Testis (tissue), 3 donors: Measurements from ENCODE around the gene MED8. TPM values are rescaled to one million over a fixed set of nuclear protein-coding genes. Genes with fewer than 3 reads are reported as not detected.

ENCODE experiments used
- DNase-seq: peaks from one replicate; pipeline ENCODE4 v3.0.0-alpha.2; 2019
- H3K27ac ChIP-seq, 2 donors: fragments of 200-600 bp; sonication (generic); one replicate each; pipeline ENCODE4 v1.5.1; 2019
- H3K27me3 ChIP-seq: fragments of 200-600 bp; sonication (generic); one replicate; pipeline ENCODE4 v1.5.1; 2019
- H3K36me3 ChIP-seq: fragments of 200-600 bp; sonication (generic); one replicate; pipeline ENCODE4 v1.5.1; 2017; ENCODE audit warnings: low read depth; ENCODE audit errors: missing control alignments
- H3K4me1 ChIP-seq: fragments of 200-600 bp; sonication (generic); one replicate; pipeline ENCODE4 v1.5.1; 2019
- H3K4me3 ChIP-seq, 2 donors: fragments of 200-600 bp; sonication (generic); one replicate each; pipeline ENCODE4 v1.5.1; 2017 to 2019
- H3K9me3 ChIP-seq: fragments of 200-600 bp; sonication (generic); one replicate; pipeline ENCODE4 v1.5.1; 2017
- CTCF ChIP-seq, 3 experiments: fragments of 450-650 bp in 2 of 3; fragments of 200-600 bp in 1 of 3; sonication (generic) in 1 of 3; IDR thresholded peaks; one replicate each; pipeline ENCODE4 v1.5.1; 2016 to 2019; ENCODE audit warnings: antibody characterized with exemption in 3 of 3, mild to moderate bottlenecking in 2 of 3, moderate library complexity in 1 of 3
- POLR2A ChIP-seq: fragments of 450-650 bp; IDR thresholded peaks from one replicate; pipeline ENCODE4 v1.6.1; 2017; ENCODE audit warnings: antibody characterized with exemption, mild to moderate bottlenecking, moderate library complexity
- WGBS, 2 donors: methylation state at CpG; one replicate each; pipeline ENCODE4 v1.1.5; 2018; 5-methylcytosine and 5-hydroxymethylcytosine counted together
- intact Hi-C: fragments of 100-400 bp; cut with DNase I; formaldehyde crosslinking; loops from one replicate; pipeline ENCODE4 v1.15.1; 2023; ENCODE audit warnings: low total_unique reads
- polyA plus RNA-seq: library from polyadenylated mRNA; stranded (reverse); fragments of 350-450 nt; fragmentation: Illumina TruSeq; extraction: RNeasy Lipid Tissue Mini Kit (QIAGEN cat#74804); gene quantifications from one replicate; pipeline ENCODE4 v1.2.3, GENCODE V29; 2014; ENCODE audit warnings: low read depth, low replicate concordance; ENCODE audit not compliant: insufficient read depth
- total RNA-seq, 2 donors: library from RNA; depleted of rRNA; stranded (reverse); fragments of >200 nt; gene quantifications; one replicate each; pipeline ENCODE4 v1.2.3, GENCODE V29; 2016

The MED8 gene
- total and polyA plus RNA-seq, 3 donors from 2014 or later, result 43.2 to 49.4 (median 46.5) TPM

- H3K9me3 ChIP-seq, result no peaks in the 10 kb centered on the region
- H3K4me1 ChIP-seq, result peaks cover 16% of the 10 kb centered on the region
- H3K4me3 ChIP-seq, result no peak overlapping the region
- TF ChIP-seq CTCF (IDR thresholded peaks at IDR 0.05), result no peak
- no peak for TF ChIP-seq POLR2A
- intact Hi-C loops, result no loop called here
- 36 to 45% methylated on average over 6 of the region's 6 CpGs for WGBS, 2 donors
- no peaks in the 10 kb centered on the region for H3K36me3 ChIP-seq
- peak overlapping the region; percentile 18 to 26 for H3K27ac ChIP-seq
- peak; percentile 45 for DNase-seq
- H3K27me3 ChIP-seq, result no peaks in the 10 kb centered on the region
Observed at GRCh38 chr1:43382027-43382779, 7.4 kb downstream of the MED8 start.

GRCh38 chr1:43381612-43382011 is 8.0 kb downstream of the MED8 start:
- Histone ChIP-seq H3K27ac (peak overlapping the region; percentile 4 to 26), H3K4me3 (no peak overlapping the region), H3K4me1 (peaks cover 16% of the 10 kb centered on the region), H3K27me3 (no peaks in the 10 kb centered on the region), H3K36me3 (no peaks in the 10 kb centered on the region), H3K9me3 (no peaks in the 10 kb centered on the region)
- intact Hi-C loops, result no loop called here
- no peak for TF ChIP-seq CTCF (IDR thresholded peaks at IDR 0.05)
- no peak for TF ChIP-seq POLR2A
- 51 to 70% methylated on average over 3 of the region's 3 CpGs for WGBS, 2 donors
- no peak for DNase-seq

- DNase-seq, result no peak
- H3K36me3 ChIP-seq, result no peaks in the 10 kb centered on the region
- H3K27me3 ChIP-seq, result no peaks in the 10 kb centered on the region
- 88 to 94% methylated on average over 1 of the region's 1 CpG for WGBS, 2 donors
- intact Hi-C loops, result no loop called here
- H3K4me3 ChIP-seq, result no peak overlapping the region
- H3K4me1 ChIP-seq, result peaks cover 16% of the 10 kb centered on the region
- no peak overlapping the region for H3K27ac ChIP-seq
- no peaks in the 10 kb centered on the region for H3K9me3 ChIP-seq
- no peak for TF ChIP-seq CTCF (IDR thresholded peaks at IDR 0.05)
- TF ChIP-seq POLR2A, result no peak
Observed at GRCh38 chr1:43379476-43379875, 10.1 kb downstream of the MED8 start.

GRCh38 chr1:43377831-43378230 is 11.8 kb downstream of the MED8 start:
- no peak for TF ChIP-seq CTCF (IDR thresholded peaks at IDR 0.05)
- no peak for TF ChIP-seq POLR2A
- H3K27ac ChIP-seq, result no peak overlapping the region
- 94 to 96% methylated on average over 1 of the region's 1 CpG for WGBS, 2 donors

GRCh38 chr1:43376723-43377235 is 12.8 kb downstream of the MED8 start:
- no peak overlapping the region for H3K27ac ChIP-seq
- no peak overlapping the region for H3K4me3 ChIP-seq
- no peak for DNase-seq
- intact Hi-C loops, result no loop called here
- 82 to 92% methylated on average over 7 of the region's 7 CpGs for WGBS, 2 donors
- peaks cover 7% of the 10 kb centered on the region for H3K4me1 ChIP-seq
- H3K36me3 ChIP-seq, result no peaks in the 10 kb centered on the region
- no peak for TF ChIP-seq CTCF (IDR thresholded peaks at IDR 0.05)
- no peaks in the 10 kb centered on the region for H3K9me3 ChIP-seq
- no peaks in the 10 kb centered on the region for H3K27me3 ChIP-seq

More at GRCh38 chr1:43377831-43378230, 11.8 kb downstream of the MED8 start:
- no peak overlapping the region for H3K4me3 ChIP-seq
- no peaks in the 10 kb centered on the region for H3K27me3 ChIP-seq
- H3K4me1 ChIP-seq, result peaks cover 16% of the 10 kb centered on the region
- no peak for DNase-seq
- no peaks in the 10 kb centered on the region for H3K36me3 ChIP-seq
- intact Hi-C loops, result no loop called here
- no peaks in the 10 kb centered on the region for H3K9me3 ChIP-seq
